OCI-M1 (cell line): ENCODE data around the gene PDP2.

ENCODE experiments used
- DNase-seq: peaks from one replicate; lab custom pipeline; 2025; lab: John Stamatoyannopoulos, UW

Gene PDP2

GRCh38 chr16:66919569-66920298, 39.4 kb downstream of the PDP2 start:
- DNase-seq: no peak

- no peak for DNase-seq
Observed at GRCh38 chr16:66920299-66920590, 39.9 kb downstream of the PDP2 start.

GRCh38 chr16:66920924-66921680, 40.8 kb downstream of the PDP2 start:
- no peak for DNase-seq

- no peak for DNase-seq
Observed at GRCh38 chr16:66921729-66922450, 41.6 kb downstream of the PDP2 start.

- DNase-seq: no peak
Observed at GRCh38 chr16:66923247-66923731, 43.0 kb downstream of the PDP2 start.

GRCh38 chr16:66923866-66924265, 43.6 kb downstream of the PDP2 start:
- no peak for DNase-seq

- DNase-seq: no peak
Observed at GRCh38 chr16:66924527-66925321, 44.4 kb downstream of the PDP2 start.

- no peak for DNase-seq
Observed at GRCh38 chr16:66925322-66925840, 45.1 kb downstream of the PDP2 start, which contains the start of gene RRAD. TSS of gene RRAD (minus strand) at chr16:66925535. CDS start at chr16:66925179, 356 bp downstream.

- DNase-seq: no peak
Observed at GRCh38 chr16:66926171-66926947, 46.0 kb downstream of the PDP2 start.

- DNase-seq: peak; percentile 54
Observed at GRCh38 chr16:66926961-66927436, 46.7 kb downstream of the PDP2 start.

- no peak for DNase-seq
Observed at GRCh38 chr16:66927918-66928649, 47.8 kb downstream of the PDP2 start.

- peak; percentile 46 for DNase-seq
Observed at GRCh38 chr16:66928702-66929388, 48.5 kb downstream of the PDP2 start.

GRCh38 chr16:66930189-66930588, 49.9 kb downstream of the PDP2 start:
- DNase-seq: peak; percentile 37

- DNase-seq: peak; percentile 34
Observed at GRCh38 chr16:66931665-66932064, 51.4 kb downstream of the PDP2 start.

GRCh38 chr16:66932076-66932475, 51.8 kb downstream of the PDP2 start:
- DNase-seq: no peak

- no peak for DNase-seq
Observed at GRCh38 chr16:66933776-66934137, 53.4 kb downstream of the PDP2 start.

GRCh38 chr16:66934138-66934838, 54.0 kb downstream of the PDP2 start, which contains the start of gene CIAO2B:
TSS of gene CIAO2B (minus strand) at chr16:66934402. CDS start at chr16:66934364, 38 bp downstream.
- peak; percentile 92 for DNase-seq

- peak; percentile 21 for DNase-seq
Observed at GRCh38 chr16:66934839-66935313, 54.6 kb downstream of the PDP2 start.
